ENCODE data around the gene MAP4K4.
A peak's percentile ranks its signal among the peaks of the same experiment; 100 is the strongest.

MAP4K4 gene

GRCh38 chr2:101697124-101698013 lies at the start of gene MAP4K4:
TSS of gene MAP4K4 (plus strand) at chr2:101697707. CDS start at chr2:101698081, 374 bp downstream.
- no peak for FAIRE-seq
- DNase-seq (ENCODE audit: low spot score), result peak; percentile 74

GRCh38 chr2:101653469-101653868 lies 44.0 kb upstream of the MAP4K4 start:
- FAIRE-seq (no peak), DNase-seq (ENCODE audit: low spot score) (no peak)

GRCh38 chr2:101655702-101656422 lies 41.6 kb upstream of the MAP4K4 start:
- DNase-seq (ENCODE audit: low spot score), result no peak
- FAIRE-seq, result no peak

GRCh38 chr2:101657787-101658186 lies 39.7 kb upstream of the MAP4K4 start:
- FAIRE-seq, result no peak
- no peak for DNase-seq (ENCODE audit: low spot score)

- no peak for FAIRE-seq
Observed at GRCh38 chr2:101658387-101658786, 39.1 kb upstream of the MAP4K4 start.

GRCh38 chr2:101665312-101665711 lies 32.2 kb upstream of the MAP4K4 start:
- FAIRE-seq (no peak), DNase-seq (ENCODE audit: low spot score) (no peak)

More at GRCh38 chr2:101658387-101658786, 39.1 kb upstream of the MAP4K4 start:
- no peak for DNase-seq (ENCODE audit: low spot score)

GRCh38 chr2:101667823-101668222 lies 29.7 kb upstream of the MAP4K4 start:
- DNase-seq (ENCODE audit: low spot score) (no peak), FAIRE-seq (no peak)

GRCh38 chr2:101672047-101672446 lies 25.5 kb upstream of the MAP4K4 start:
- no peak for DNase-seq (ENCODE audit: low spot score)
- no peak for FAIRE-seq

GRCh38 chr2:101673920-101674319 lies 23.6 kb upstream of the MAP4K4 start:
- DNase-seq (ENCODE audit: low spot score) (no peak), FAIRE-seq (no peak)

GRCh38 chr2:101675512-101675911 lies 22.0 kb upstream of the MAP4K4 start:
- DNase-seq (ENCODE audit: low spot score) (no peak), FAIRE-seq (no peak)

- no peak for DNase-seq (ENCODE audit: low spot score)
- FAIRE-seq, result no peak
Observed at GRCh38 chr2:101676674-101677073, 20.8 kb upstream of the MAP4K4 start.

- no peak for DNase-seq (ENCODE audit: low spot score)
- FAIRE-seq, result no peak
Observed at GRCh38 chr2:101677658-101678057, 19.8 kb upstream of the MAP4K4 start.

- FAIRE-seq (no peak), DNase-seq (ENCODE audit: low spot score) (no peak)
Observed at GRCh38 chr2:101678379-101678778, 19.1 kb upstream of the MAP4K4 start.

- peak; percentile 43 for DNase-seq (ENCODE audit: low spot score)
- peak; percentile 59 for FAIRE-seq
Observed at GRCh38 chr2:101679037-101679726, 18.3 kb upstream of the MAP4K4 start.

- FAIRE-seq, result no peak
- DNase-seq (ENCODE audit: low spot score), result no peak
Observed at GRCh38 chr2:101679801-101680487, 17.6 kb upstream of the MAP4K4 start.

GRCh38 chr2:101682311-101682710 lies 15.2 kb upstream of the MAP4K4 start:
- no peak for FAIRE-seq
- DNase-seq (ENCODE audit: low spot score), result no peak

GRCh38 chr2:101684313-101684712 lies 13.2 kb upstream of the MAP4K4 start:
- FAIRE-seq (no peak), DNase-seq (ENCODE audit: low spot score) (no peak)

- DNase-seq (ENCODE audit: low spot score) (no peak), FAIRE-seq (no peak)
Observed at GRCh38 chr2:101688261-101688660, 9.2 kb upstream of the MAP4K4 start.

GRCh38 chr2:101689114-101689825 lies 8.2 kb upstream of the MAP4K4 start:
- FAIRE-seq (no peak), DNase-seq (ENCODE audit: low spot score) (no peak)

GRCh38 chr2:101690547-101691152 lies 6.9 kb upstream of the MAP4K4 start:
- DNase-seq (ENCODE audit: low spot score) (no peak), FAIRE-seq (no peak)
